Fibroblast of skin of scalp (primary cell): ENCODE data around the gene UGP2. TPM values are rescaled to one million over a fixed set of nuclear protein-coding genes. Genes with fewer than 3 reads are reported as not detected.
"Not testable (repeated sequence)": the region's sequence is repeated elsewhere in the genome, so short reads cannot be mapped to it uniquely, and the experiment has no call there.

Experiments used
- DNase-seq: peaks from one replicate; pipeline ENCODE4 v3.0.0-alpha.2; 2013
- polyA plus RNA-seq, 2 experiments: library from polyadenylated mRNA; unstranded; fragments of 120-200 nt; gene quantifications; one replicate each; pipeline ENCODE4 v1.2.1, GENCODE V29; 2013; ENCODE audit not compliant: insufficient read length in 2 of 2

The UGP2 gene
- 234 TPM for polyA plus RNA-seq (2013, experiment 1 of 2; ENCODE audit: insufficient read length)
- 241 TPM for polyA plus RNA-seq (2013, experiment 2 of 2; ENCODE audit: insufficient read length)

DNA sequence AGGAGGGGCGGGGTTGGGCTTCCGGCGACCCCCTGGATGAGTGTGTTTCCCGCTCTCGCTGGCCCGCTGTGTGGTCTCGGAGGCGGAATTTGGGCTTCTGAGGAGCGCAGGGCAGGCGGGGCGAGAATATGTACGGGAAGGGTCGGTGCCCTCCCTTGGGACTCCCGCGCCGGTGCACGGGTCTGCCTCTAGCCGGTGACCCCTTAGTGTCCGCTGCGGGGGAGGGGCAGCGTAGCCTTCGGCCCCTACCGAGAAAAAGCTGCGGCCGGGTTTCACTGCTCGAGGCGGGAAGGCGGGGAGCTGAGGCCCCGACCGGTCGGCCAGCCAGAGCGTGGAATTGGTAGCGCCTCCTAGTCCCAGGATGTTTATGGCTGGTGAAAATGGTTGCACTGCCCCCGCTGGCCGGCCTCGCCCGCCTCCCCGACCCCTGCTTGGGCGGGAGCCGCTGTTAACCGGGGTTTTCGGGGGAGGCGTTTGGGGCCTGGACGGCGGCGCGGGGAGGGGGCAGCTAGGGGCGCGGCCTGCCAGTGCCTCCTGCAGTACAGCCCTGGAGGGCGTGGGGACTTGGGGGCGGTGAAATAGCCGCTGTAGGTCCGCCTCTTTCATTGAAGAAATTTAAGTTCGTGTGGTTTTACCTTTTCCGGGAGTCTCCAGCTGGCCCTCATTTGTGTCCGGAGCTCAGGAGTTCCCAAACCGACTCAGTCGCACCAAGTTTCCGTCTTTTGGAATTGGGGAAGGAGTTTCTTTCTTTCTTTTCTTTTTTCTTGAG is at the start of gene UGP2:
TSS of gene UGP2 (plus strand) at position 643 of the 769 bp plus-strand sequence. CDS start 290 bp downstream, outside the sequence.
- DNase-seq, result peak; percentile 97

- peak; percentile 86 for DNase-seq
These were observed 49.2 kb upstream of the UGP2 start for GRCh38 chr2:63792530-63792929.

GRCh38 chr2:63796366-63796765 is 45.3 kb upstream of the UGP2 start:
- DNase-seq, result no peak

DNA sequence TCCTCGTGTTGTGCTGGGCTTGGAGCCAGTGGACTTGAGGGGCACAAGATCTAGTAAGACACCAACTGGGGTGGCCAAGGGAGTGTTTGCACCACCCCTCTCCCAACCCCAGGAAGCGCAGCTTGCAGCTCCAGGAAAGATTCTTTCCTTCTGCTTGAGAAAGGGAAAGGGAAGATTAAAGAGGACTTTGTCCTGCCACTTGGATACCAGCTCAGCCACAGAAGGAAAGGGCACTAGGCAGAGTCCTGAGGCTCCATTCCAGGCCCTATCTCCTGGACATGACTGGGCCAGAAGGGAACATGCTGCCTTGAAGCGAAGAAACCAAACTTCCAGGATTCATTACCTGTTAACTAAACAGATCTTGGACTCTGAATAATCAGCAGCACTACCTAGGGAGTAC is 44.9 kb upstream of the UGP2 start:
- no peak for DNase-seq

GRCh38 chr2:63801455-63801854 is 40.2 kb upstream of the UGP2 start:
- no peak for DNase-seq

DNA sequence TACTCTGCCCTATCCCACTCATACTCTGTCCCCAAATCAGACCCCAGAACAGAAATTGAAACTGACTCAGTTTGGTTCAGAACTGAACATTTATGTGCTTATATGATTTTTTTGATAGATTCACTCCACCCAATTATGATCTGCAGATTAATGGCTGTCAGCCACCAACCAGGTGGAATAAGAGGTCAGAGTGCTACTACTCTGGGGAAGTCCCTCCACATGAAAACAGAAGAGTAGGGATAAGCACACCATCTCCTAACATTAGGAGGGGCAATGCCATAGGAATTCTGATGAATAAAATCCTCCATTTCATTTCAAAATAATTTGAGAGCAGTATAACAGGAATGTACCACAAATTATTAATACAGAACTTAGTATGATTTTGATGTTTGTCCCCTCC is 36.3 kb upstream of the UGP2 start:
- DNase-seq, result no peak

DNA sequence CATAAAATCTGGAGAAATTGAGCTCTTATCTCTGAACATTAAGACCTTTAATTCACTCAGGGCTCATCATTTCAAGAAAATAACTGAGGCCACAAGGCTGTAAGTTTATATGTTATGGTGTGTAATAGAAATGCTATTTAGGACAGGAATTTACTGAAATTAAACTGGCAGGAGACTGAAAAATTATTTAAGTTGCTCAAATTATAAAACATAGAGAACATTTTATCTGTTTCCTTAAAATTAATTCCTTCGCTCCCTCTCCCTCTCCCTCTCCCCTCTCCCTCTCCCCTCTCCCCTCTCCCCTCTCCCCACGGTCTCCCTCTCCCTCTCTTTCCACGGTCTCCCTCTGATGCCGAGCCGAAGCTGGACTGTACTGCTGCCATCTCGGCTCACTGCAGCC is 33.7 kb upstream of the UGP2 start:
- DNase-seq, result not testable (repeated sequence)

DNA sequence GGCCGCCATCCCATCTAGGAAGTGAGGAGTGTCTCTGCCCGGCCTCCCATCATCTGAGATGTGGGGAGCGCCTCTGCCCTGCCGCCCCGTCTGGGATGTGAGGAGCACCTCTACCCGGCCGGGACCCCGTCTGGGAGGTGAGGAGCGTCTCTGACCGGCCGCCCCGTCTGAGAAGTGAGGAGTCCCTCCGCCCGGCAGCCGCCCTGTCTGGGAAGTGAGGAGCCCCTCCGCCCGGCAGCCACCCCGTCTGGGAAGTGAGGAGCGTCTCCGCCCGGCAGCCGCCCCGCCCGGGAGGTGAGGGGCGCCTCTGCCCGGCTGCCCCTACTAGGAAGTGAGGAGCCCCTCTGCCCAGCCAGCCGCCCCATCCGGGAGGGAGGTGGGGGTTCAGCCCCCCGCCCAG is 32.8 kb upstream of the UGP2 start:
- not testable (repeated sequence) for DNase-seq

DNA sequence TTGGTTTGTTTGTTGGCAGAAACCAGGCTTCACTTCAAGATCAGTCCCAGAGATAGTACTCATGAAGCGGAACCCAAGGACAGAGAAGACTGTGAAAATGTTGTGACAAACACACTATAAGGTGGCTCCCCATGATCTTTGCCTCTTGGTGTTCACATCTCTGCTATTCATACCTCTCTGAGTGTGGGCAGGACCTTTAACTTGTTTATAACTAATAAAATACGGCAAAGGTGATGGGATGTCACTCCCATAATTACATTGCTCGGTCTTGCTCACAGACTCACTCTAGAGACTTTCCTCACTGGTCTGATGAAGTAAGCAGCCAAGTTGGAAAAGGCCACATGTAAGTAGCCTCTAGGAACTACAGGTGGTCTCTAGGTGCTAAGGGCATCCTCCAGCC is 30.6 kb upstream of the UGP2 start:
- DNase-seq, result no peak

GRCh38 chr2:63811870-63812269 is 29.8 kb upstream of the UGP2 start:
- DNase-seq, result not testable (repeated sequence)

DNA sequence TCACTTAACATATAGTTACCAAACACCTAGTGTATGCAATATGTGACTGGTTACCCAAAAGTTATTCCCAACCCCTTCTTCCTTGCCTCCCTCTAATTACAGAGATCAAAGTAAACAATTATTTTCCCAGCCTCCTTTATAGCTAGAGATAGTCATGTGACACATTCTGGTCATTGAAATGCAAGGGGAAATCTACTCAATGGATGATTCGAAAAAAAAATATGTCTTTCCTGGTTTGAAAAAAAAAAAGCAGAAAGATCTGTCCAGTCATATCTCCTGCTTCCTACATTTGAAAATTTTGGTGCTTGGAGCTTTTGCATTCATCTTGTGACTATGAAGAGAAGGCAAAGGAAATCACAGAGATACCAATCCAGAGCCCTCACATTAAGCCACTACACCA is 27.6 kb upstream of the UGP2 start:
- peak; percentile 35 for DNase-seq

- DNase-seq, result no peak
These were observed 24.3 kb upstream of the UGP2 start for GRCh38 chr2:63817382-63817781.

- peak; percentile 36 for DNase-seq
These were observed 23.4 kb upstream of the UGP2 start for GRCh38 chr2:63818271-63818670.

DNA sequence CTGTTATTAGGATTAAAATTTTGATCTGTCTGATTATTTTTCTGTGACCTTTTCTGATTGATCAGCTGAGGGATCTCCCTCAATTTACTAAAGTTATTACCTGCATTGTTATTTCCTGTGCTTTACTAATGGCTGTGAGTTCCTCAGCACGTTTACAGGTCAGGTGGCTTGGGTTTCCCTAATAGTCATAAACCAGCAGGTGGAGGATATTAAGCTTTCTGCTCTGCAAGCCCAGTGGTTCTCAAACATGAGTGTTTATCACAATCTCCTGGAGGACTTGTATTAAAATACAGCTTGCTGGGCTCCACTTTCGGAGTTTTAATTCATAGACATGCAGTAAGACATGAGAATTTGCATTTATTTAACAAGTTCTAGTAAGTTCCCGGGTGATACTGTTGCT is 22.4 kb upstream of the UGP2 start:
- DNase-seq, result no peak

DNA sequence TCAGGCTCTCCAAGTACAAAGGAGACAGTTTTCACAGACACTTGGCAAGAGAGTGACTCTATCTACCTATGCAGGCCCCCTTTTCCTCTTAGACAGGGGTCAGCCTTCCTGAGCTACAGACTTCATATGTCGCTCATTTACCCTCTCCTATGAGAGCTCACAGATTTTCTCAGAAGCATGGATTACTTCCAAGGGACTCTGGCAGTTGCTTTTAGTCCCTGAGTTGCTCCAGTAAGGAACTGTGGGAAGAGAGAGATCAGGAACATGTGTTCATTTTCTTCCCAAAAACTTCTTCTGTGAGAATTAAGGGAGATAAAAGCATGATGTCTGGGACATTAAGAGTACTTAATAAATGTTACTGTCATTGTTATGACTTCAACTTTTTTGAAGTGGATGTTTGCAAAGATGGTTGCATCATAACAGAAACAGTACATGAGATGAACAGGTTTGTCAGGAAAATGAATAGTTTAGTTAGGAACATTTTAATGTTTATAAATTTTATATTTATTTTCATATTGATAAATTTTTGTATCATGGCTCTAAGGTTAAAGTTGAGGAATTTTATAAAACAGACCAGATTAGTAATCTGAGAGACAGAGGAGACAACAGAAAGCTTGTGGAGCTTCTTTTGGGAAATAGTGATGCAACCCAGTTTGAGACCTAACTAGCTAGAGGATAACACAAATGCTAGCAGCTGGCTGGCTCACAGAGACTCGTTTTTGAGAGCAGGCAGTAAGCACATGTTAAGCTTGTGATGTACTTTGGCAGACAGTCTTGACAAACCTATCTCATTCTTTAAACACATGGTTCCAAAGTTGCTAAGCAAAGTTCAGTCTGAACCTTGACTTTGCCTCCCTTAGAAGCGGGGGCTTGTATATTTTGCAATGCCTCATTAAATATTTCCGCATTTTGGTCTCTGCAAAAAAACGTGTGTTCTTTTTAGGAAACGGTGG is 21.7 kb upstream of the UGP2 start:
- peak; percentile 34 for DNase-seq

DNA sequence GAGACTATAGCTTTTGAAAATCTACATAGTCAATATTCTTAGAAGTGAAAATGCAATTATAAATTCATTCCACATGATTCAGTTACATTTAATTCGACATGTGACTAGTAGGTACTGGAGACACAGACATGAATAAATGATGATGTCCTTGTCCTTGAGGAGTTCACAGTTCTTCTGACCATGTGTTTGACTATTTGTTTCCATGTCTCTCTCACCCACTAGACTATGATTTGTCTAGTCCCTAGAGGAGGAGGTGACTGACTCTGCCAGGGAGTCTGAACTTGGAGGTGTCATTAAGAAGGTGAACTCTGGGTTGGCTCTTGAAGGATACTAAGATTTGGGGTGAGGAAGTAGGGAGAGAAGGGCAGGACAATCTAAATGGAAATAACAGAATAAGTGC is 20.7 kb upstream of the UGP2 start:
- no peak for DNase-seq

DNA sequence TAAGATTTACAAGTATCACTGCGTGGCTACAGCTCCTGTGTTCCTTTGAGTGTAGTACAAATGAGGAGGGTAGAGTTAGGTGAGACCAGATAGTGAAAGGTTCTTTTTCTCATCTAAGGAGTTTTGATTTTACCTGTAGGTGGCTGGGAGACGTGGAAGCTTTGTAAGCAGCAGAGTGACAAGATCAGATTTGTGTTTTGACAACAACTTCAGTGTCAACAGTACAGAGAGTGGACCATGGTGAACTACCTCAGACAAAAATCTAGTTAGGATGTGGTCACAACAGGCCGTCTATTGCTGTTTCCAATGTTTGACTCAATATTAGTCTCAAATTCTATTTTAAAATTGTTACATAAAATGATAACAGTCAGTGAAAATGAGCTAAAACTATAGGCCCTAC is 20.3 kb upstream of the UGP2 start:
- DNase-seq, result no peak

- DNase-seq, result no peak
These were observed 19.2 kb upstream of the UGP2 start for GRCh38 chr2:63822478-63822877.

- DNase-seq, result peak; percentile 89
These were observed 13.9 kb upstream of the UGP2 start for GRCh38 chr2:63827749-63828148.

GRCh38 chr2:63831176-63831575 is 10.5 kb upstream of the UGP2 start:
- no peak for DNase-seq

- no peak for DNase-seq
These were observed 7.3 kb upstream of the UGP2 start for GRCh38 chr2:63834401-63834800.

GRCh38 chr2:63837036-63837594 is 4.6 kb upstream of the UGP2 start:
- no peak for DNase-seq
